GM12892 (cell line): ENCODE data around the gene RNASEH1. TPM values are rescaled to one million over a fixed set of nuclear protein-coding genes. Genes with fewer than 3 reads are reported as not detected.

ENCODE experiments used
- DNase-seq: peaks from one replicate; pipeline ENCODE4 v3.0.0; 2011; ENCODE audit not compliant: insufficient read length
- FAIRE-seq: peaks from 2 replicates; lab custom pipeline; 2011; peaks lifted over from hg19 to GRCh38; lab: Jason Lieb, UNC
- POLR2A ChIP-seq: IDR thresholded peaks from 2 replicates; pipeline ENCODE4 v1.6.1; 2011; ENCODE audit warnings: low read depth, low read length, control low read depth
- POLR2AphosphoS5 ChIP-seq: IDR thresholded peaks from 2 replicates; pipeline ENCODE4 v1.6.1; 2011; ENCODE audit warnings: low read depth, low read length, control low read depth
- TAF1 ChIP-seq: IDR thresholded peaks from 2 replicates; pipeline ENCODE4 v1.6.1; 2011; ENCODE audit warnings: low read depth, mild to moderate bottlenecking, control low read depth, low read length, borderline replicate concordance
- polyA plus RNA-seq: library from polyadenylated mRNA; unstranded; fragments of >200 nt; gene quantifications from one replicate; pipeline ENCODE4 v1.2.1, GENCODE V29; 2012; ENCODE audit warnings: missing spikeins, inconsistent platforms; ENCODE audit not compliant: missing spikeins

RNASEH1 gene
- 14.1 TPM for polyA plus RNA-seq

GRCh38 chr2:3558205-3559014, at the start of gene RNASEH1:
Gene RNASEH1, minus strand, starts transcription at chr2:3558333. Its CDS starts 73 bp downstream, at chr2:3558260.
- peak; percentile 97 for FAIRE-seq
- TF ChIP-seq TAF1 (peak; percentile 51; the same call in 1 of the 2 replicates), POLR2AphosphoS5 (peak; percentile 90), POLR2A (peak; percentile 86)
- peak; percentile 97 for DNase-seq

- no peak for TF ChIP-seq POLR2AphosphoS5
- no peak for TF ChIP-seq TAF1
- DNase-seq, result no peak
- FAIRE-seq, result no peak
Measured at GRCh38 chr2:3606370-3607201, 48.5 kb upstream of the RNASEH1 start.

- DNase-seq (no peak), FAIRE-seq (no peak)
Measured at GRCh38 chr2:3606028-3606369, 47.9 kb upstream of the RNASEH1 start.

GRCh38 chr2:3604991-3605961, 47.1 kb upstream of the RNASEH1 start:
- FAIRE-seq (no peak), DNase-seq (no peak)
- TF ChIP-seq TAF1, result no peak
- TF ChIP-seq POLR2A, result no peak
- no peak for TF ChIP-seq POLR2AphosphoS5

More at GRCh38 chr2:3606028-3606369, 47.9 kb upstream of the RNASEH1 start:
- TF ChIP-seq TAF1 (no peak), POLR2AphosphoS5 (no peak), POLR2A (no peak)

GRCh38 chr2:3604207-3604877, 46.2 kb upstream of the RNASEH1 start:
- FAIRE-seq, result no peak
- TF ChIP-seq POLR2A, result no peak
- no peak for TF ChIP-seq TAF1
- no peak for TF ChIP-seq POLR2AphosphoS5
- DNase-seq, result no peak

- FAIRE-seq (no peak), DNase-seq (no peak)
- TF ChIP-seq POLR2AphosphoS5, result no peak
- no peak for TF ChIP-seq POLR2A
- TF ChIP-seq TAF1, result no peak
Measured at GRCh38 chr2:3603536-3604206, 45.5 kb upstream of the RNASEH1 start.

- DNase-seq (no peak), FAIRE-seq (no peak)
- no peak for TF ChIP-seq TAF1
- TF ChIP-seq POLR2AphosphoS5, result no peak
- TF ChIP-seq POLR2A, result no peak
Measured at GRCh38 chr2:3602553-3603339, 44.6 kb upstream of the RNASEH1 start.

GRCh38 chr2:3601561-3602271, 43.6 kb upstream of the RNASEH1 start:
- FAIRE-seq, result no peak
- TF ChIP-seq POLR2A, result no peak
- no peak for TF ChIP-seq TAF1
- no peak for TF ChIP-seq POLR2AphosphoS5
- no peak for DNase-seq
